ENCODE measurements around the gene AK8.
"Not testable (repeated sequence)": the region's sequence is repeated elsewhere in the genome, so short reads cannot be mapped to it uniquely, and the experiment has no call there.

The AK8 gene

DNA sequence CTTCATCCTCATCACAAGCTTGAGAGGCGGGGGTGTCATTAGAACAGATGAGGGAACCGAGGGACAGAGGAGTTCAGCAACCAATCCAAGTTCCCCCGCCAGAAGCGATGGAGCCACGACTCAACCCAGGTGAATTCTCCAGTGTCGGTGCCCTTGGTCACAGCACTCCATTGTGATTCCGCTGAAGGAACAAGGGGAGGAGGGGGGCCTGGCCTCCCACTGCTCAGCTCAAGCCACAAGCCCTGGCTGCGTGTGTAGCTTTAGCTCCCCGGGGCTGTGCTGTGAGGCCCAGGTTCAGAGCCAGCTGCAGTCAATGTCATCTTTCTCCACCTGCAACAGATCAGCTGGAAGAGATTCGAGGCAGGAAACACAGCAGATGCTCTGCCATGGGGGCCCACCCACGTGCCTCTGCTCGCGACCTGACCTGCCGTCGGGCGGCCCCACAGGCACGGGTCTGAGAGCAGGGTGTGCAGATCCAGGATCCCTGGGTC lies 135.2 kb downstream of the AK8 start:
- DNase-seq (ENCODE audit: low spot score), result no peak

GRCh38 chr9:132740526-132741309 lies 137.4 kb downstream of the AK8 start:
- DNase-seq (ENCODE audit: low spot score), result no peak

DNA sequence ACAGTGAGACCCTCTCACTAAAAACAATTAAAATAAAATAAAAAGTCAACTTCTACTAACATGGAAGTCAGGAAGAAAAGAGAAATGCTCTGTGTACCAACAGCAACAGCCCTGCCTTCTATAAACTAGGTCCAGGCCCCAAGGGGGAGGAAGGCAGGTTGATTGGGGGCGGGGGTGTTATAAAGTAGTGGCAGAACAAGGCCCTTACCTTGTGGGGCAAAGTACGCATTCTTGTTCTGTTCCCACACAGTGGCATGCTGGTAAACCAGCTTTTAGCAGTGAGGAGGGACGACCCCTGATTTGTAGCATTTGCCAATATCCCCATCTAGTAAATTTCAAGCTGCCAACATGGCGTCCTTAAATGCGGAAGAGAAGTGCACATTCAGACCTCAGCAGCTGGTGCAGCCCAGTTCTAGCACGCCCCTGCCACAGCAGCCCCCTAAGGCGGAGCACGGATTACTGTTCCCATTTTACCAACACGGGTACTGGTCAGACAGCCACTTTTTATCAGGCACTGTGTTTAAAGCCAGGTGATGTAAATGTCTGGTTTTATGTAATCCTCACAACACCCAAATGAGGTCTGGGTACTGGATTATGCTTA lies 138.3 kb downstream of the AK8 start:
- no peak for DNase-seq (ENCODE audit: low spot score)

- DNase-seq (ENCODE audit: low spot score), result no peak
These were observed 144.7 kb downstream of the AK8 start for GRCh38 chr9:132733260-132733815.

- DNase-seq (ENCODE audit: low spot score), result peak; percentile 67
These were observed 145.5 kb downstream of the AK8 start for GRCh38 chr9:132732326-132733259.

DNA sequence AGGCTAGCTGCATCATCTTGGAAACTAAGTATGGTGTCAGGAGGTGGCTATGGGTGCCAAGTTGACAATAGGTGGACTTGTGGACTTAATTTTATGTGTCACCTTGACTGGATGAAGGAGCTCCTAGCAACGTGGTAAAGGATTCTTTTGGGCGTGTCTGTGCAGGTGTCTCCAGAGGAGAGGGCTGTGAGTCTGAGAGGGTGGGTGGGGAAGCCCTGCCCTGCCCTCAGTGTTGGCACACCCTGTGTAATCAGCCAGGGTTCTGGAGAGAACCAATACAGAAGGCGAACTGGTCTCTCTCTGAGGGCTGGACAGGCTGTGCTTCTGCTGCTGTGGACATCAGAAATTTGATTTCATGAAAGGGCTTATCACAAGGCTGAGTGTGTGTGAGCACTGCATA lies 146.9 kb downstream of the AK8 start:
- no peak for DNase-seq (ENCODE audit: low spot score)

DNA sequence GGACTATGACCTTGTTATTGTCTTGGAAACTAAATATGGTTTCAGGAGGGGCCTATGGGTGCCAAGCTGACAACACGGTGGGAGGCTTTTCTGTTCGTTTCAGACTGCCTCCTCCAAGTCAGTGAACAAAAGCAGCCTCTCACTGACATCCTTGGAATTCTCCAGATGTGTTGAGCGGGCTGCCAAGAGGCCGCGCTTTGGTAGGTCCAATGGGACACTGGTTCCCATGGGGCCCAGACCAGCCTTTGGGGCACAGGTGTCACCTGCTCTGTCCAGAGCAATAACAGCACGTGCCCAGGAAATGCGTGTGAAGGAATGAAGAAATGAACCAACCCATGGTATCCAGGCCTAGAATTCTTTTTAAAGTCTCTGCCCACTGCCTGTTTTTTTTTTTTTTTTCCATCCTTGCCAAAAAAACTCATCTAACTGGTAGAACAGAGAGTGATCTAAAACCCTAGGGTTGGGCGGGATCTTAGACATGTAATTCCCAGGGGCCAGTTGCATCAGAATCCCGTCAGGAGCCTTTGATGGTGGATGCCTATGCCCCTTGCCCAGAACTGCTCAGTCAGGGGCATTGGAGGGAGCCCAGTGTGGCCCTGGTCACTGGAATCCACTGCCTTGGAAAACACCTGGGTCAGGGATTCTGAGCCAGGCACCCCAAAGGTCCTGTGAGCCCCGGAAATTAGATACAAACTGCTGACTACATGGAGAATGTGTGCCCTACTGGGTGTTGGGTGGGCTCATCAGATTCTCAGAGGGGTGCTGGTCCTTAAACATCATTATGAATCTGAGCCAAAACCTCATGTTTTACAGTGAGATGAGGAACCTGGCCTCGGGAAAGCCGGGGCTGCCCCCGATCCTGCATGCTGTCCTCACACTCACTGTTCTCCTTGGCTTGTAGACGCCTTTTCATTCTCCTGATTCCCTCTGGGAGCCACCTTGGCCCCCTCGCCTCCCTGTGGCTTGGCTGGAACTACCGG lies 147.7 kb downstream of the AK8 start:
- no peak for DNase-seq (ENCODE audit: low spot score)

- no peak for DNase-seq (ENCODE audit: low spot score)
These were observed 148.7 kb downstream of the AK8 start for GRCh38 chr9:132729235-132729890.

DNA sequence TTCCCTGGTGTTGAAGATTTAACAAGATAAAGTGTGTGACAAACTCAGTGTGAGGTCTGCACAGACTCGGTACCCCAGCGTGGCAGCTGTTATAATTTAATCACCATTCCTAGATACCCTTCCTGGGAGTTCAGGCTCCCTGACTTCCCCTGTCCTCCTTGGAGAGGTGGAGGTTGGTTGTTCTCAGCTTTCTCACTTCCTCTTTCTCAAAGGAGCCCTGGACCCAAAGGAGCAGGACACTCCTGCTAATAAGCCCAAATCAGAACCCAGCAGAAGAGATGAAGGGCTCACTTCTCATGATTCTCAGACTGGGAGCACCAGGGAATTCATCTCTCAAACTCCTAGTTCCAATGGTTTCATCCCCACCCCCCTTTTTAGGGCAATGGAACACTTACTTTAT lies 149.6 kb downstream of the AK8 start:
- no peak for DNase-seq (ENCODE audit: low spot score)

DNA sequence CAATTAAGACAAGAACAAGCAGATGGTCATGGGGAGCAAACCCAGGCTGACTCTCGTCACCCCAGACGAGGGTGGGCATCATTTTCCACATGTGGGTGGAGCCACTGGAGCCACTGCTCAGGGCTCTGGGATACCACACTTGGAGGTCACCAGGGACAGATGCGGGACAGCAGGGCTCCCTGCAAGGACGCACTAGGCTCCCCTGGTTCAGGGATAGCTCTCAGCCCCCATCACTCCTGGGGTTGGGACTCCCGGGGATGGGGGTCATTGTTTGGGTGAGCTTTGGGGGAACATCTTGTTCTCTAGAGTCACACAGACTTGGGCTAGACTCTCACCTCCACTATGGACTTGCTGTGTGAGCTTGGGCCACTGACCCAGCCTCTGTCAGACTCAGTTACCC lies 150.0 kb downstream of the AK8 start:
- no peak for DNase-seq (ENCODE audit: low spot score)

DNA sequence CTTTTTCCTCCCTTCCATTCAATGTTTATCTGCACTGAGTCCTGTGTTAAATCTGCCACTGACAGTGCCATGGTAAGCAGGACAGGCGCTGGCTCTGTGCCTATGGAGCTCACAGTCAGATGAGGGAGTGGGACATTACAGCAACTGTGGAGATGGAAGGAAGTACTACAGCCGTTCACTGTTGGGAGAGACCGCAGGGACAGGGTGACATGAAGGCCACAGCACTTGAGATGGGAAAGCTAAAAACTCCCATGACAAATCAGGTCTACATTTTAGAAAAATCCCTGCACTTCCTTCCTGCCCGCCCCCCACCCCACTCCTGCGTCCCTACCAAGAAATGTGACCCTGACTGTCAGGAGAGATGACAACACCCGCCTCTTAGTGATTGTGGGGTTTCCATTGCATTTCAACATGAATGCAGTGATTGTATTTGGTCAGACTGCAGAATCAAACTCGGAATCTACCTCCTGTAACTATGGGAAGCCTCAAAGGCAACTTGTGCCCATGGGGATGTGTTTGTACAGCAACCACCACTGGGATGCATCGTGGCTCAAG lies 151.4 kb downstream of the AK8 start:
- no peak for DNase-seq (ENCODE audit: low spot score)

DNA sequence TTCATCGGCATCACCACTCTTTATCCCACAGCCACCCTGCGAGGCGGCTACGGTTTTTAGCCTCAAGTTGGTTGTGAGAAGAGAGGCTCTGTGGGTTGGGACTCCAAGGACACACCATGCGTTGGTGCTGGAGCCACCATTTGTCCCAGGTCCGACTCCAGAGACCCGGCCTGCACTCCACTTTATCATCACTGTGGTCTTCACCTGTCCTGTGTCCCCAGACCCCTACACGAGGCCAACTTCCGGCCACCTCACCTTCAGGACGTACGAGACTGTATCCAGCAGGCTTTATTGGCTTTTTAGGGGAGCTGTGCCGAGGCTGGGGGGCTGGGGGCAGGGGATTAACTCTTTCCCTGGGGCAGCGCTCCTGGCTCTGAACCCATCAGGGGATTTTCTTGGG lies 152.8 kb downstream of the AK8 start:
- no peak for DNase-seq (ENCODE audit: low spot score)

GRCh38 chr9:132723809-132724208 lies 154.3 kb downstream of the AK8 start:
- DNase-seq (ENCODE audit: low spot score), result no peak

DNA sequence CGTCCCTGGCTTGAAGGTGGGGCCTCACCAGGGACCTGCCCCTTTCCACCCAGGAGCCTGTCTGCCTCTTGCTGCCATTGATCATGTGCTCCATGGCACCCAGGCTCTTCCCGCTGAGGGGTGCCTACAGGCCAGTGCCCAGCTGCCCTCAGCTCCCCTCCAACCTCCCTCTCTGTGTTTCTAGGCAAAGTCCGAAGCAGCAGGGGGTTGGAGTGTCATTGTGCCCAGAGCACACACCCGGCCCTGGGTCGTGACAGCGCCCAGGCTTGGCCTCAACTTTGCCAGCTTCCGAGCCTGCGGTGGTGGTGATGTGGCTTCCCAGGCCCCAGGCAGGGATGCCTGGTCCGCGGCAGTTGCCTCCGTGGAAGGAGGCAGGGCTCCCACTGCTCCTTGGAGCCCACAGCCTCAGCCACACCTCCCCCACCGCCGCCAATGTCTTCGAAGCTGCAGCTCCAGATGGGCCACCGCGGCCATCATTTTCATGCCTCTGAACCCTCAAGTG lies 155.5 kb downstream of the AK8 start:
- DNase-seq (ENCODE audit: low spot score), result no peak

- no peak for DNase-seq (ENCODE audit: low spot score)
These were observed 156.4 kb downstream of the AK8 start for GRCh38 chr9:132721661-132722060.

GRCh38 chr9:132718381-132718928 lies 159.6 kb downstream of the AK8 start:
- not testable (repeated sequence) for DNase-seq (ENCODE audit: low spot score)

DNA sequence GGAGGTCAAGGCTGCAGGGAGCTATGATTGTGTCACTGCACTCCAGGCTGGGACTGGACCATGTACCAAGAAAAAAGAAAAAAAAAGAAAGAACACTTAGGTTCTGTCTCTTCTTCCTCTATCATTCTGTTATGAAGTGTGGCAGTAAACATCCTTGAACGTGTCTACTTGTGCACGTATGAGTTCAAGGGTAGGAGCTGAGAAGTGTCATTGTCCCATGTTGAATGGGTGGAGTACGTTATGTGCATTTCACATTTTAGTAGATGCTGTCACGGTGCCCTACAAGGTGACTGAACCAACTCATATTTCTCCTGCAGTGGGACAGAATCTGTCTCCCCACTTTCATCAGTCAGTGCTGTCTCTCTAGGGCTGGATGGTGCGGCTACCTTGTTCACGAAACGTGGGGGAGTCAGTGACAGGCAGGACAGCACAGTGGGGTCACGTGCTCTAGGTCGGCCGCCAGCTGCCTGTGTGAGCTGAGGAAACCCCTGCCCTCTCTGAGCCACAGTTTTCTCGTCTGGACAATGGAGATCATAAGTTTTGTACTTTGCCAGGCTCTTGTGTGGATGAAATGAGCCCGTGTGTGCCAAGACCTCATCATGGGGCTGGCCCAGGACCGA lies 160.6 kb downstream of the AK8 start:
- DNase-seq (ENCODE audit: low spot score), result no peak

GRCh38 chr9:132716007-132716406 lies 162.1 kb downstream of the AK8 start:
- no peak for DNase-seq (ENCODE audit: low spot score)

GRCh38 chr9:132712753-132713152 lies 165.3 kb downstream of the AK8 start:
- DNase-seq (ENCODE audit: low spot score), result no peak

Data from AG08396 (cell line).